Cerebellar nuclear complex (tissue), 1 donor: Measurements from ENCODE around the gene MSX2.

Experiments used
- DNase-seq, 2 experiments: peaks; one replicate each; lab custom pipeline; 2025; lab: John Stamatoyannopoulos, UW

MSX2 gene

DNA sequence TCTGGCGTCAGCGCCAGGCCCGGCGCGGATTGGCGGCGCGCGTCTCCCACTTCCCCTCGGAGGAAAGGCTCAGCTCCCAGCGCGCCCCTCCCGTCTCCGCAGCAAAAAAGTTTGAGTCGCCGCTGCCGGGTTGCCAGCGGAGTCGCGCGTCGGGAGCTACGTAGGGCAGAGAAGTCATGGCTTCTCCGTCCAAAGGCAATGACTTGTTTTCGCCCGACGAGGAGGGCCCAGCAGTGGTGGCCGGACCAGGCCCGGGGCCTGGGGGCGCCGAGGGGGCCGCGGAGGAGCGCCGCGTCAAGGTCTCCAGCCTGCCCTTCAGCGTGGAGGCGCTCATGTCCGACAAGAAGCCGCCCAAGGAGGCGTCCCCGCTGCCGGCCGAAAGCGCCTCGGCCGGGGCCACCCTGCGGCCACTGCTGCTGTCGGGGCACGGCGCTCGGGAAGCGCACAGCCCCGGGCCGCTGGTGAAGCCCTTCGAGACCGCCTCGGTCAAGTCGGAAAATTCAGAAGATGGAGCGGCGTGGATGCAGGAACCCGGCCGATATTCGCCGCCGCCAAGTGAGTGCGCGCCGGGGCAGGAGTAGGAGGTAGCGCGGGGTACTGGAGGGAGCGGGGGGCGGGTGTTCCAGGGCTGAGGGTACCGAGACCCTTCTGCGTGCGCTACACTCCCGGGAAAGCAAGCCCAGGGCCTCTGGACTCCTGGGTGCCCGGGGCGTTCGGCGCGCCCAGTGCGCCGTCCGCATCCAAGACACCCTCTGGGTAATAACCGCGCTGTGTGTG lies at the start of gene MSX2:
Gene MSX2 (plus strand): TSS at position 99 of the 777 bp plus-strand sequence. CDS start 78 bp downstream, at position 177.
- no peak for DNase-seq

DNA sequence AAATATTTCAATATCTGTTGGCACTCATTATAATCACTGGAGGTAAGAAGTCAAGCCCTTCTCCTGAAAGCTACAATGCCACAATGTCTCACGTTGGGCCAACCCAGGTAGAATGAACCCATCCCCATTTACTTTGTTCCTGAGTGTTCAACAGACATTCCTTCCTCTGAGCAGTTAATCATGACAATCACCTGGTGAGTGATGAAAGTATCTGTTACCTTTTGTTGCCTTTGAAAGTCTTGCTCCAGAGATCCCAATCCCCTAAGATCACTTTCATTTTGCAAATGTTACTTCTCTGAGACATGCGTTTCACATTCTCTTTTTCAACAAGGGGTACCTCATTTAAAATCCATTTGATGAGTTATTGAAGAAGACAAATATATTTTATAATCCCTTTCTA lies 49.3 kb upstream of the MSX2 start:
- DNase-seq = no peak

- no peak for DNase-seq
Observed at GRCh38 chr5:174675916-174676315, 48.5 kb upstream of the MSX2 start.

GRCh38 chr5:174678107-174678506 lies 46.3 kb upstream of the MSX2 start:
- no peak for DNase-seq

- DNase-seq = no peak
Observed at GRCh38 chr5:174680901-174681565, 43.3 kb upstream of the MSX2 start.

DNA sequence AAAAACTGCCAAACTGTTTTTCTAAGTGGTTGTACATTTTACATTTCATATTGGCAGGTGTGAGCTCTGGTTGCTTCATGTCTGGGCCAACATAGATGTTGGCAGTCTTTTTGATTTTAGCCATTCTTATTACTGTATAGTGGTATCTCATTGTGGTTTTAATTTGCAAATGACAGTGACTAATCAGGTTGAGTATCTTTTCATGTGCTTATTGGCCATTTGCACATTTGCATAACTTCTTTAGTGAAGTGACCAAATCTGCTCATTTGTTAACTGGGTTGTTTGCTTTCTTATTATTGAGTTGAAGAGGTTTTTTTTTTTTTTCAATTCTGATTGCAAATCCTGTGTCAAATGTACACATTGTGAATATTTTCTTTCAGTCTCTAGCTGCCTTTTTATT lies 36.9 kb upstream of the MSX2 start:
- no peak for DNase-seq

DNA sequence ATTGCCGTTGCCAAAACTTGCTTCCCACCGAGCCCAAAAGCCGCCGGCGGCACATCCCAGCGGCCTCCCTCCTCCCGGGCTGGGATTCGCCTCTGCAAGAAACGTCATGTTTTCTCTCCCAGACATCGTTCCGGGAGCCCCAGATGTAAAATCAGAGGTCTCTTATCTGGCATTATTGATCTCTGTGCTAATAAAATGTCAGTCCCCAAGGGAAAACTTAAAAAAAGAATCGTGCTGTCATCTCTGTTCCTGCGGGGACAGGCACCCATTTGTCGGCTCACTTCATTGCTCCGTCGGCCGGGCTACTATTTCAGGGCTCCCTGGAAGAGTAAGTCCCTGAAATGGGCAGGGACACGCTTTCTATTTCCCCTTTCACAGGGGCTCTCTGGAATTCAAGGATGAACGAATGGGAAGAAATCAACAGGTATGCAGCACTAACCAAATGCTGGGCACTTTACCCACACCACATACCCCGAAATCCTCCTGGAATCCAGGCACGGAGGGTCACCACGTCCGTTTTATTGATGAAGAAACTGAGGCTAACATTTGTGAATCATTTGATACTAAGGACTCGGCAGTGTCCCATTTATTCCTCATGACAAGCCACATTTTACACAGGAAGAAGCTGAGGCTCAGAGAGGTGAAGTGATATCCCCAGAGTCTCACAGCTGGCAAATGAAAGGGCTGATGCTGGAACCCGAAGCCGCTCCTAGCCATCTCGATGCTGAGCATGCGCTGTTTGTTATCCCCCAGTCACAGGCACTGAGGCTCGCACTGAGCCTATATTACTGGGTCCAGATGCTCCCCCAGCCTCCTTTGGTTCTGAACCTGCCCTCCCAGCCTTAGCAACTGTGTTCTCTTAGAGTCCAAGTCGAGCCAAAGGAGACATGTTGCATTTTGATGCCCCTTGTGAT lies 35.7 kb upstream of the MSX2 start:
- no peak for DNase-seq

DNA sequence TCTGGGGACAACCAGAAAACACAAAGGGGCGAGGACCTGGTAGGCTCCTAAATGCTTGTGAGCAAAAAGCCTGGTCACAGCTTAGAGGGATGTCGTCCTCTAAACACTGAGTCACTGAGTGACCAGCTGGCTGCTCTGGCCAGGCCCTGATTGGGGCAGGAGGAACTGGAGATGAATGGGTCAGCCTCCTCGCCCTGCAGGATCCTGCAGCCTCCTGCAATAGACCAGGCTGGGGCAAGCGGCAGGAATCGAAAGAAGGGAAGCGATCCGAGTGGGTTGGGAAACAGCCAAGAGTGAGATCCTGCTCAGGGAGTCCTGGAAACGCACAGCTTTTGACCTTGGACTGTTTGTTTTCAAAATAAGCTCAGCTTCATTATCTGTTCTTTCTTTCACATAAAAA lies 34.1 kb upstream of the MSX2 start:
- no peak for DNase-seq

DNA sequence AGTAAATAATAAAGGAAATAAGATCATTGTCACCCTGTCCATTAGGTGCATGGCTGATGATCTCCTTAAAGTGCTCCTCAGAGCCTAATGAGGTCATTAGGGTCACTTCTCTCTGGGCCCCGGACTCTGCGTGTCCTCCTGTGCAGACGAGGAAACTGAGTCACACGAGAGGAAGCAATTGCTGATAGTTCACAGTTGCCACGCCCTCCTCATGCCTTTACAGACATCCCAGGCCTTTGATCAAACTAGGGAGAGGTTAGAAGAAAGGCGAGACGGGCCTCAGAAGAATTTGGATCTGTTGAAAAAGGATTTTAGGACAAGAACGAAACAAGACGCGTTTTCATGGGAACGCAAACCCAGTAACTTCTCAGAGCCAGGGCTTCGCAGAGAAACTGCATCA lies 32.0 kb upstream of the MSX2 start:
- DNase-seq = no peak

GRCh38 chr5:174692982-174693422 lies 31.4 kb upstream of the MSX2 start:
- DNase-seq = no peak

- DNase-seq = no peak
Observed at GRCh38 chr5:174693697-174694385, 30.5 kb upstream of the MSX2 start.

- no peak for DNase-seq
Observed at GRCh38 chr5:174694611-174695010, 29.8 kb upstream of the MSX2 start.

GRCh38 chr5:174698156-174698555 lies 26.2 kb upstream of the MSX2 start:
- DNase-seq = no peak

DNA sequence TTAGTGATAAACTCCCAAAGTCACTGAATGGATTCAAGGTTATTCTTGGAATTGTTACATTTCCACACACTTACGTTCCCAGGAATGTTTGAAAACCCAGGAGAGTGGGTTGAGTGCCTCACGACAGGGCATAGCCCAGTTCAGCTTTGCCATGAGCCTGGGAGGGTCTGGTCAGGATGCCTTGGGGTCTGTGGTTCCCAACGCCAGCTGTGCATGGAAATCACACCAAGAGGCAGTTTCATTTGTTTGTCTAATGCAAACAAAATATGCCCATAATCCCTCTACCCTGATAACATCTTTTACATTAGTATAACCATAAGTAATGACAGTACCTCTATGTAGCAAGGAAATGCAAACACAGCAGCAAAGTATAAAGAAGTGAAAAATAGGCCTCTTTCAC lies 25.3 kb upstream of the MSX2 start:
- no peak for DNase-seq

GRCh38 chr5:174706997-174707572 lies 17.3 kb upstream of the MSX2 start:
- DNase-seq = no peak

GRCh38 chr5:174707671-174708070 lies 16.7 kb upstream of the MSX2 start:
- DNase-seq = no peak

GRCh38 chr5:174708476-174709207 lies 15.7 kb upstream of the MSX2 start:
- DNase-seq = no peak

- DNase-seq = no peak
Observed at GRCh38 chr5:174714751-174715150, 9.6 kb upstream of the MSX2 start.

DNA sequence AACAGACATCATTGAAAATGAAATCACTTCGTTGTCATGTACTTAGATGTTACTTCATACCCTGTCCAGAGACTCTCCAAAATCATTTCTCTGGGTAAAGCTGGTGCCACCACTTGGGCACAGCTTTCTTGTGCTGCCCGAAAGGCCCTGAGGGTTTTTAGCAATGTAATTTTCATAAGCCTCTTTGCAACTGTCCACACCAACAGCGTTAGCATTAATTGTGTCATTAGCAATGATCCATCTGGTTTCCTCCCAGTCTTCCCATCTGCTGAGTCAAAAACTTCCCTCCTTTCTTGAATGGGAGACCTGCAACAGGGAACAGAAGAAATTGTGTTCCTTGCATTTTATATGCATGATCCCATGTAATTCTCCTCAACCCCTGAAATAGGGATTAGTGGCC lies 8.6 kb upstream of the MSX2 start:
- no peak for DNase-seq

DNA sequence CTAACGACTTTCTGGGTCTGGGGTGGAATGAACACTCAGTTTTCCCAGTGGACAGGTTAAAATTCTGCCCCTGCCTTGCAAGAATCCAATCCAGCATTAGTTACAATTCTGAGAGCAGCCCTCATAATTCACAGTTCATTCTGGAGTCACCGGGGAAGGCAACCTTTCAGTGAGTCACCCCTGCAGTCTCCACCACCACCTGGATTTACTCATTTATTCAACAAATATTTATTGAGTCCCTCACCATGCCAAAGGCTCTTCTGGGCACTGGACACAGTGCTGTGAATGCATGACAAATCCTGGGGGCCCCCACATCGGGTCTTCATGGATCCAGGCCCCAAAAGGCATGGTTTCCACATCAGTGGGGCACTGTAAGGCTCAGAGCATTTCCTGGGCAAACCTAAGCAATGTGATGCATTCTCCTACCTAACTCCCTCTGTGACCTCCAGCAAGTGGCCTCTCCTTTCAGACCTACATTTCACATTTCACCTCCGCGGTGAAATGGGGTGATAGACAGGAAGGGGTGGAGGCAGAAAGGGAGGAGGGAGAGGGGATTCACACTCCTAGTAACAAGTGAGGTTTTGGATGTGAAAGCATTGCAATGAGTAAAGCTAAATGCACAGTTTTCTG lies 6.4 kb upstream of the MSX2 start:
- no peak for DNase-seq
